GM21619 (cell line): ENCODE data around the gene KLF6.
"Not testable (repeated sequence)": the region's sequence is repeated elsewhere in the genome, so short reads cannot be mapped to it uniquely, and the experiment has no call there.

Experiments
- ATAC-seq: cut with Tn5 transposase; IDR thresholded peaks from one replicate; pipeline ENCODE4 v1.9.1; 2021; ENCODE audit not compliant: unreplicated experiment

Gene KLF6

DNA sequence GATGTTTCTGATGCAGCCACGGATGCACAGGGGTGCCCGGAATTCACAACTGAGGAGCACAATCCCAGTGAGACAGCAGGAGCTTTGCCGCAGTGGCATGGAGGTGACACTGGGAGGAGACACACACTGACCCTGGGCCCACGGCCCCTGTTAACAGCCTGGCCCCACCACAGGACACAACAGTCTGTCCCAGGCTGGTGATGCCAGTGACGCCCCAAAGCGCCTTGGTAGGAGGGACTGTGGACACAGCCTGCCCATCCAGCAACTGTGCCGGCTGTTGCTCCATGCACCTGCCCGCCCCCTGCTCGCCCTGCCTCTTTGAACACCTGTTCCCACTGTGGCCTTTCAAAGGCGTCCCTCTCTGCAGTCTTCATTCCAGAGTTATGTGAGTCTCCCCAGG, 49.8 kb downstream of the KLF6 start:
- ATAC-seq: no peak

DNA sequence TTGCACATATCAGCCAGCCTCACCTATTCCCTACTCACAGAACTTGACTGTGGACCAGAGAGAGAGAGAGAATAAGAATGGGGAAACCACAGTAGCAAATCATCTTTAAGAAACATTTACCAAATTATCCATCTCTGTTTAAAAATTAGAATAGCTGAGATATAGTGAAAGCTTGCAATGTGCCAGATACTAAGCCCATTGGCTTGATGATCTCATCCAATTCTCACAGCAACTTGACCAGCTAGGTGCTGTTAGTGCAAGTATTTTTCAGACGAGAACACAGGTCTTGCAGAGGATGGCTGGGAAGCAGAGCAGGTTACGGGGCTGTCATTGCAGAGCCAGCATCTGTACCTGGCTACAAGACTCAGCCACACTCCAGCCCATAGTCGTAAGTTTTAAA, 50.9 kb downstream of the KLF6 start:
- no peak for ATAC-seq

DNA sequence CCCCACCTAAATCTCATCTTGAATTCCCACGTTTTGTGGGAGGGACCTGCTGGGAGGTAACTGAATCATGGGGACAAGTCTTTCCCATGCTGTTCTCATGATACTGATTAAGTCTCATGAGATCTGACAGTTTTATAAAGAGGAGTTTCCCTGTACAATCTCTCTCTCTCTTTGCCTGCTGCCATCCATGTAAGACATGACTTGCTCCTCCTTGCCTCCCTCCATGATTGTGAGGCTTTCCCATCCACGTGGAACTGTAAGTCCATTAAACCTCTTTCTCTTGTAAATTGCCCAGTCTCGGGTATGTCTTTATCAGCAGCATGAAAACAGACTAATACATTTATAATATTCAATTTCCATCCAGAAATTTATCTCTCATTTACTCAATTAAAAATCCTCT, 52.8 kb downstream of the KLF6 start:
- not testable (repeated sequence) for ATAC-seq

DNA sequence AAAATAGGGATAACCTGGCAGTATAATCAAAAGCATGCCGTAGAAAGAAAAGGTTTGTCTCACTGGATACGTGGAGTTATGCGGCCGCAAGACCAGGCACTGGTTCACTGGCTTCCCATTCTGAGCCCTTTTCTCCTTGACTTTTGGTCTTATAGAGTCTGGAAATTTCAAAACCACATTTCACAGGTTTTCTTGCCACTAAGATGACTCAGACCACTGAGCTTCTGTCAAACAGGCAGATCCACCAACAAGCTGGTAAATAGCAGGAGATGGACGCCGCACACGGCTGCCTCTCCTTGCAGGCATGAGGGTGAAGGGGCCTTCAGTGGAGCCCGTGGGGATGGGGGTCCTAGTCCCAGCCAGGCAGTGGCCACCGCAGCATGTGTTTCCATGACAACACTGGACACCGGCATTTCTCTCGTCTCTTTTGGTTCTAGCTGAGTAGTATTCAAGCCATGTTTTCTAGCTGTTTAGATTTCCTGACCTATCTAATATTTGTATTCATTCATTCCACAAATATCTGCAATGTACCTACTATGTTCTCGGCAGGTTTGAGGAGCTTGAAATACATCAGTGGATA, 55.5 kb downstream of the KLF6 start:
- no peak for ATAC-seq

DNA sequence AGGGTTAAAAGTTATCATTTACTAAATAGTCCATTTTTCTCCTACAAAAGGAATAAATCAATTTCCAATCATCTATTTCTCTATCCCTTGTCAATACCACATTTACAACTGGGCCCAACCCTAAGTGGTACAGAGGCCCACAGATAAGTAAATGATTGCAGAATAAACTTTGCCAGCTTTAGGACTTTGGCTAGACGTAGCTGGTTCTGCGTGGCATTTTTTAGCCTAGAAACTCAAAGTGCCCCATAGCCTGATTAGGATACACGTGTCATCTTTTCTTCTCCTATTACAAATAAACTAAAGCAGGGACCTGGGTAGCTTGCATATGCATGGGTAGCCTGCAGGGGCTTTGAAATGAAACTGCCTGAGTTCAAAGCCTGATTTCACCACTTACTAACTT, 56.4 kb downstream of the KLF6 start:
- ATAC-seq: no peak

DNA sequence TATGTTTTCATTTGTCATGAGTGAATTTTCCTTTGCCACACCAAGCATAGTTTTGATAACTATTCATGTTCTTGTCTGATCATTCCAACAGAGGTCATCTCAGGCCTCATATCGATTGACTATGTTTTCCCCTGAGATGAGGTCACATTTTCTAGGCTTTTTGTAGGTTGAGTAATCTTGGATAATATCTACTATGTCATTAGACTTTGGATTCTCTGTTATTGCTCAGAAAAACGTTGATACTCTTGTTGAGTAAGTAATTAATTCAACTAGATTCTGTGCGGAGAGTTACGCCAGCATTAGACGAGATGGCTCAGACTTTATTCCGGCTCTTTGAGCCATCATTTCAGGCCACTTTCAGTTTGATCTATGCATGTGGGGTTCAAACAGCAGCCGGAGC, 57.7 kb downstream of the KLF6 start:
- no peak for ATAC-seq
